SK-N-MC (cell line): ENCODE data around the gene SORBS2.

ENCODE experiments used
- EZH2 ChIP-seq: fragments of 200-600 bp; sonication (generic); IDR thresholded peaks from one replicate; pipeline ENCODE4 v1.6.1; 2017; ENCODE audit warnings: antibody characterized with exemption
- POLR2AphosphoS5 ChIP-seq: IDR thresholded peaks from 2 replicates; pipeline ENCODE4 v1.6.1; 2012; ENCODE audit warnings: mild to moderate bottlenecking, low read depth, low read length, borderline replicate concordance

- TF ChIP-seq EZH2 (no peak), POLR2AphosphoS5 (no peak)
These were observed 36.9 kb downstream of the SORBS2 start for GRCh38 chr4:185774845-185775680.
